SK-N-SH treated with all-trans-retinoic acid at 6 μM for 48 hours (cell line): ENCODE measurements around the gene HMX1.

ENCODE experiments used
- ATAC-seq: fragments of 200-7000 bp; cut with Tn5 transposase; 3 replicates; pipeline ENCODE4 v1.9.1; 2020; ENCODE audit warnings: mild to moderate bottlenecking, moderate library complexity
- ARNTL ChIP-seq: fragments of 450-650 bp; formaldehyde crosslinking; IDR thresholded peaks from 2 replicates; pipeline ENCODE4 v1.5.0; 2020; ENCODE audit warnings: low read depth, mild to moderate bottlenecking, moderate library complexity, borderline replicate concordance
- BACH2 ChIP-seq: fragments of 250-450 bp; sonication (Bioruptor Pico); IDR thresholded peaks from 2 replicates; pipeline ENCODE4 v1.9.0; 2021; ENCODE audit warnings: mild to moderate bottlenecking, borderline replicate concordance
- CSDC2 ChIP-seq: fragments of 250-450 bp; sonication (Bioruptor Pico); IDR thresholded peaks from 2 replicates; pipeline ENCODE4 v1.5.0; 2020; ENCODE audit warnings: mild to moderate bottlenecking, moderate library complexity
- ESRRG ChIP-seq: fragments of 250-450 bp; sonication (Bioruptor Pico); IDR thresholded peaks from 2 replicates; pipeline ENCODE4 v1.6.1; 2021; ENCODE audit warnings: mild to moderate bottlenecking
- GLIS3 ChIP-seq: fragments of 250-450 bp; sonication (Bioruptor Pico); IDR thresholded peaks from 2 replicates; pipeline ENCODE4 v1.5.0; 2020; ENCODE audit warnings: mild to moderate bottlenecking, moderate library complexity
- OSR1 ChIP-seq: fragments of 250-450 bp; sonication (Bioruptor Pico); IDR thresholded peaks from 2 replicates; pipeline ENCODE4 v1.8.0; 2022; ENCODE audit warnings: moderate library complexity, mild to moderate bottlenecking, inconsistent platforms
- PPARA ChIP-seq: fragments of 250-450 bp; sonication (Bioruptor Pico); IDR thresholded peaks from 2 replicates; pipeline ENCODE4 v1.5.0; 2020; ENCODE audit warnings: mild to moderate bottlenecking, borderline replicate concordance
- RARB ChIP-seq: fragments of 250-450 bp; sonication (Bioruptor Pico); IDR thresholded peaks from 2 replicates; pipeline ENCODE4 v1.8.0; 2021; ENCODE audit warnings: mild to moderate bottlenecking, moderate library complexity
- SNAI2 ChIP-seq: fragments of 250-450 bp; sonication (Bioruptor Pico); IDR thresholded peaks from 2 replicates; pipeline ENCODE4 v1.5.0; 2020; ENCODE audit warnings: mild to moderate bottlenecking, moderate library complexity
- TCF4 ChIP-seq: fragments of 250-450 bp; sonication (Bioruptor Pico); IDR thresholded peaks from 2 replicates; pipeline ENCODE4 v1.8.0; 2021; ENCODE audit warnings: mild to moderate bottlenecking, moderate library complexity, borderline replicate concordance
- TOX ChIP-seq: fragments of 250-450 bp; sonication (Bioruptor Pico); IDR thresholded peaks from 2 replicates; pipeline ENCODE4 v1.8.0; 2021; ENCODE audit warnings: mild to moderate bottlenecking, moderate library complexity, borderline replicate concordance
- ZFP3 ChIP-seq: fragments of 250-450 bp; sonication (Bioruptor Pico); IDR thresholded peaks from 2 replicates; pipeline ENCODE4 v1.5.0; 2020; ENCODE audit warnings: mild to moderate bottlenecking, moderate library complexity
- ZFP30 ChIP-seq: fragments of 450-650 bp; formaldehyde crosslinking; IDR thresholded peaks from 2 replicates; pipeline ENCODE4 v1.5.0; 2022; ENCODE audit warnings: mild to moderate bottlenecking, moderate library complexity
- ZNF565 ChIP-seq: fragments of 450-650 bp; formaldehyde crosslinking; conservative IDR thresholded peaks from 2 replicates; pipeline ENCODE4 v1.5.0; 2020; ENCODE audit warnings: low read depth, mild to moderate bottlenecking, moderate library complexity
- ZNF70 ChIP-seq: fragments of 450-650 bp; formaldehyde crosslinking; IDR thresholded peaks from 2 replicates; pipeline ENCODE4 v1.5.0; 2020; ENCODE audit warnings: mild to moderate bottlenecking, moderate library complexity
- TF ChIP-seq, protein P1 (sequence below): fragments of 250-450 bp; sonication (Bioruptor Pico); IDR thresholded peaks from 2 replicates; pipeline ENCODE4 v1.5.1; 2020; ENCODE audit warnings: low read depth, mild to moderate bottlenecking, moderate library complexity
- TF ChIP-seq, protein P2 (sequence below): fragments of 250-450 bp; sonication (Bioruptor Pico); IDR thresholded peaks from 2 replicates; pipeline ENCODE4 v1.8.0; 2021; ENCODE audit warnings: low read depth, mild to moderate bottlenecking, moderate library complexity, borderline replicate concordance
- TF ChIP-seq, protein P3 (sequence below): fragments of 250-450 bp; sonication (Bioruptor Pico); IDR thresholded peaks from 2 replicates; pipeline ENCODE4 v1.5.1; 2021; ENCODE audit warnings: mild to moderate bottlenecking, moderate library complexity
- TF ChIP-seq, protein P4 (sequence below): fragments of 250-450 bp; sonication (Bioruptor Pico); IDR thresholded peaks from 2 replicates; pipeline ENCODE4 v1.8.0; 2020; ENCODE audit warnings: mild to moderate bottlenecking, moderate library complexity, borderline replicate concordance
- TF ChIP-seq, protein P5 (sequence below): fragments of 250-450 bp; sonication (Bioruptor Pico); IDR thresholded peaks from 2 replicates; pipeline ENCODE4 v1.5.0; 2020; ENCODE audit warnings: mild to moderate bottlenecking, moderate library complexity

HMX1 gene

DNA sequence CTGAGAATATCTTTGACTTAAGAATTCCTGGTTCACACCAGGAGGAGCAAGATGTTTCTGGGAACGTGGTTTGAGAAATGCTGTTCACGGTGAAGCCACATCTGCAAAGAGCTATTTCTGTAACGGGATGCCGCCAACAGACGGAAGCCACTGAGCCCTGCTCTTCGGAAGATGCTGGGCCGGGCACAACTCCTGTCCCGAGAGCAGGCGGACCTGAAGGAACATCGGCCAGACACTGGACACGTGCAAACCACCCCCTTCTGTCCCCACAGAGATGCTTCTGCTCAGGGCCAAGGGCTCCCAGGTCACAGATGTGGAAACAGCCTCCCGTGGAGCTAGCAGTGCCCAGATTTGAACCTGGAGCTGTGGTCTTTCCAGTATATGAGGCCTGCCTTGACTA is 24.3 kb downstream of the HMX1 start:
- TF ChIP-seq RARB (CRISPR knock-in tag) = no peak
- no peak for TF ChIP-seq PPARA (CRISPR knock-in tag)
- TF ChIP-seq TCF4 (CRISPR knock-in tag) = no peak
- TF ChIP-seq, protein P1, sequence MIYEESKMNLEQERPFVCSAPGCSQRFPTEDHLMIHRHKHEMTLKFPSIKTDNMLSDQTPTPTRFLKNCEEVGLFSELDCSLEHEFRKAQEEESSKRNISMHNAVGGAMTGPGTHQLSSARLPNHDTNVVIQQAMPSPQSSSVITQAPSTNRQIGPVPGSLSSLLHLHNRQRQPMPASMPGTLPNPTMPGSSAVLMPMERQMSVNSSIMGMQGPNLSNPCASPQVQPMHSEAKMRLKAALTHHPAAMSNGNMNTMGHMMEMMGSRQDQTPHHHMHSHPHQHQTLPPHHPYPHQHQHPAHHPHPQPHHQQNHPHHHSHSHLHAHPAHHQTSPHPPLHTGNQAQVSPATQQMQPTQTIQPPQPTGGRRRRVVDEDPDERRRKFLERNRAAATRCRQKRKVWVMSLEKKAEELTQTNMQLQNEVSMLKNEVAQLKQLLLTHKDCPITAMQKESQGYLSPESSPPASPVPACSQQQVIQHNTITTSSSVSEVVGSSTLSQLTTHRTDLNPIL (CRISPR knock-in tag) = no peak
- no peak for TF ChIP-seq ARNTL (CRISPR knock-in tag)
- ATAC-seq = no peak

DNA sequence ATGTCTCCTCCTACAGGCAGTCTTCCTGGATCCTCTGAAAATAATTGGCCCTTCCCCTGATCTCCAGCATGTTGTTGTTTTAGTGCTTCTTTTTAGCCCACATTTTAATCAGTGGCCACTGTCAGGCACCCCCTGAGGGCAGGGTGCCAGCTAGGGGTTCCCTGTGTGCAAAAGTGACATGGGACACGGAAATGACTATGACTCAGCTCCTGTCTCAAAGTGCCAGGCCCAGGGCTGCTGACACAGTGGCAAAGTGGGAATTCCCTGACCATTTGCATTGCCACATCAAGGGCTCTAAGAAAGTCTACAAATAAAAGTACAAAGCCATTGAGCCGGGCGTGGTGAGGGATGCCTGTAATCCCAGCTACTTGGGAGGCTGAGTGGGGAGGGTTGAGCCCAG is 24.8 kb downstream of the HMX1 start:
- ATAC-seq = no peak
- TF ChIP-seq, protein P2, sequence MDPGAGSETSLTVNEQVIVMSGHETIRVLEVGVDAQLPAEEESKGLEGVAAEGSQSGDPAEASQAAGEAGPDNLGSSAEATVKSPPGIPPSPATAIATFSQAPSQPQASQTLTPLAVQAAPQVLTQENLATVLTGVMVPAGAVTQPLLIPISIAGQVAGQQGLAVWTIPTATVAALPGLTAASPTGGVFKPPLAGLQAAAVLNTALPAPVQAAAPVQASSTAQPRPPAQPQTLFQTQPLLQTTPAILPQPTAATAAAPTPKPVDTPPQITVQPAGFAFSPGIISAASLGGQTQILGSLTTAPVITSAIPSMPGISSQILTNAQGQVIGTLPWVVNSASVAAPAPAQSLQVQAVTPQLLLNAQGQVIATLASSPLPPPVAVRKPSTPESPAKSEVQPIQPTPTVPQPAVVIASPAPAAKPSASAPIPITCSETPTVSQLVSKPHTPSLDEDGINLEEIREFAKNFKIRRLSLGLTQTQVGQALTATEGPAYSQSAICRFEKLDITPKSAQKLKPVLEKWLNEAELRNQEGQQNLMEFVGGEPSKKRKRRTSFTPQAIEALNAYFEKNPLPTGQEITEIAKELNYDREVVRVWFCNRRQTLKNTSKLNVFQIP (CRISPR knock-in tag) = no peak
- TF ChIP-seq SNAI2 (CRISPR knock-in tag) = no peak
- TF ChIP-seq TCF4 (CRISPR knock-in tag) = no peak
- no peak for TF ChIP-seq PPARA (CRISPR knock-in tag)
- TF ChIP-seq GLIS3 (CRISPR knock-in tag) = no peak
- TF ChIP-seq RARB (CRISPR knock-in tag) = no peak
- TF ChIP-seq ESRRG (CRISPR knock-in tag) = no peak
- no peak for TF ChIP-seq BACH2 (CRISPR knock-in tag)
- TF ChIP-seq, protein P3, sequence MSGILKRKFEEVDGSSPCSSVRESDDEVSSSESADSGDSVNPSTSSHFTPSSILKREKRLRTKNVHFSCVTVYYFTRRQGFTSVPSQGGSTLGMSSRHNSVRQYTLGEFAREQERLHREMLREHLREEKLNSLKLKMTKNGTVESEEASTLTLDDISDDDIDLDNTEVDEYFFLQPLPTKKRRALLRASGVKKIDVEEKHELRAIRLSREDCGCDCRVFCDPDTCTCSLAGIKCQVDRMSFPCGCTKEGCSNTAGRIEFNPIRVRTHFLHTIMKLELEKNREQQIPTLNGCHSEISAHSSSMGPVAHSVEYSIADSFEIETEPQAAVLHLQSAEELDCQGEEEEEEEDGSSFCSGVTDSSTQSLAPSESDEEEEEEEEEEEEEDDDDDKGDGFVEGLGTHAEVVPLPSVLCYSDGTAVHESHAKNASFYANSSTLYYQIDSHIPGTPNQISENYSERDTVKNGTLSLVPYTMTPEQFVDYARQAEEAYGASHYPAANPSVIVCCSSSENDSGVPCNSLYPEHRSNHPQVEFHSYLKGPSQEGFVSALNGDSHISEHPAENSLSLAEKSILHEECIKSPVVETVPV = no peak
- no peak for TF ChIP-seq OSR1 (CRISPR knock-in tag)
- TF ChIP-seq, protein P4, sequence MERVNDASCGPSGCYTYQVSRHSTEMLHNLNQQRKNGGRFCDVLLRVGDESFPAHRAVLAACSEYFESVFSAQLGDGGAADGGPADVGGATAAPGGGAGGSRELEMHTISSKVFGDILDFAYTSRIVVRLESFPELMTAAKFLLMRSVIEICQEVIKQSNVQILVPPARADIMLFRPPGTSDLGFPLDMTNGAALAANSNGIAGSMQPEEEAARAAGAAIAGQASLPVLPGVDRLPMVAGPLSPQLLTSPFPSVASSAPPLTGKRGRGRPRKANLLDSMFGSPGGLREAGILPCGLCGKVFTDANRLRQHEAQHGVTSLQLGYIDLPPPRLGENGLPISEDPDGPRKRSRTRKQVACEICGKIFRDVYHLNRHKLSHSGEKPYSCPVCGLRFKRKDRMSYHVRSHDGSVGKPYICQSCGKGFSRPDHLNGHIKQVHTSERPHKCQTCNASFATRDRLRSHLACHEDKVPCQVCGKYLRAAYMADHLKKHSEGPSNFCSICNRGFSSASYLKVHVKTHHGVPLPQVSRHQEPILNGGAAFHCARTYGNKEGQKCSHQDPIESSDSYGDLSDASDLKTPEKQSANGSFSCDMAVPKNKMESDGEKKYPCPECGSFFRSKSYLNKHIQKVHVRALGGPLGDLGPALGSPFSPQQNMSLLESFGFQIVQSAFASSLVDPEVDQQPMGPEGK (CRISPR knock-in tag) = no peak
- no peak for TF ChIP-seq ZFP30 (CRISPR knock-in tag)
- no peak for TF ChIP-seq ZFP3

DNA sequence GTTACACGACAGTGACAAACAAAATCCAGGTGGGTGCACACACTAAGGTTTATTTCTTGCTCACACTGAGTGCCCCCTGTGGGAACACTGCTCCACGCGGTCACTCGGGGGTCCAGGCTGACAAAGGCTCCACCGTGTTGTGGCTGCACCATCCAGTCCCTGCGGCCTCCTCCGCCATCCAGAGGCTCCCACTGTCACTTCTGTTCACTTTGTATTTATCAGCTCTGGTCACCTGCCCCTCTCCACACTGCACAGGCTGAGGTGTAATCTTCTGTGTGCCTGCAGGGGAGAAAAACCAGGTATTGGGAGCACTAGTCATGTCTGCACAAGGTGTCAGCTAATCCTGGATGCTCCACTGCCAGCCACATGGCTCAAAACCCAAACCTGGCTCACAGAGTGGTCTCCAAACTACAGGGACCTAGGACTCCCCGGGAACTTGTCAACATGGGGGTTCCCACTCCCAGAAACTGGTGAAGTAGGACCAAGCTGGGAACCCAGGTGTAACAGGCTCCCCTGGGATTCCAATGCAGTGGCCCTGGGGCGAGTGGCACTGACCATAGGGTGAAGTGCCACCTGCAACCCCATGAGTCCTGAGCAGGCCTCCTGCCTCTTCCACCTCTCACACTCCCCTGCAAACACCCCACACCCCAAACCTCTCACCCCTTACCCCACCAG is 25.5 kb downstream of the HMX1 start:
- ATAC-seq = no peak
- no peak for TF ChIP-seq TOX (CRISPR knock-in tag)
- TF ChIP-seq ARNTL (CRISPR knock-in tag) = no peak
- no peak for TF ChIP-seq ZNF565 (CRISPR knock-in tag)
- TF ChIP-seq CSDC2 (CRISPR knock-in tag) = no peak
- TF ChIP-seq, protein P3 = no peak
- TF ChIP-seq, protein P4 (CRISPR knock-in tag) = no peak
- TF ChIP-seq, protein P5, sequence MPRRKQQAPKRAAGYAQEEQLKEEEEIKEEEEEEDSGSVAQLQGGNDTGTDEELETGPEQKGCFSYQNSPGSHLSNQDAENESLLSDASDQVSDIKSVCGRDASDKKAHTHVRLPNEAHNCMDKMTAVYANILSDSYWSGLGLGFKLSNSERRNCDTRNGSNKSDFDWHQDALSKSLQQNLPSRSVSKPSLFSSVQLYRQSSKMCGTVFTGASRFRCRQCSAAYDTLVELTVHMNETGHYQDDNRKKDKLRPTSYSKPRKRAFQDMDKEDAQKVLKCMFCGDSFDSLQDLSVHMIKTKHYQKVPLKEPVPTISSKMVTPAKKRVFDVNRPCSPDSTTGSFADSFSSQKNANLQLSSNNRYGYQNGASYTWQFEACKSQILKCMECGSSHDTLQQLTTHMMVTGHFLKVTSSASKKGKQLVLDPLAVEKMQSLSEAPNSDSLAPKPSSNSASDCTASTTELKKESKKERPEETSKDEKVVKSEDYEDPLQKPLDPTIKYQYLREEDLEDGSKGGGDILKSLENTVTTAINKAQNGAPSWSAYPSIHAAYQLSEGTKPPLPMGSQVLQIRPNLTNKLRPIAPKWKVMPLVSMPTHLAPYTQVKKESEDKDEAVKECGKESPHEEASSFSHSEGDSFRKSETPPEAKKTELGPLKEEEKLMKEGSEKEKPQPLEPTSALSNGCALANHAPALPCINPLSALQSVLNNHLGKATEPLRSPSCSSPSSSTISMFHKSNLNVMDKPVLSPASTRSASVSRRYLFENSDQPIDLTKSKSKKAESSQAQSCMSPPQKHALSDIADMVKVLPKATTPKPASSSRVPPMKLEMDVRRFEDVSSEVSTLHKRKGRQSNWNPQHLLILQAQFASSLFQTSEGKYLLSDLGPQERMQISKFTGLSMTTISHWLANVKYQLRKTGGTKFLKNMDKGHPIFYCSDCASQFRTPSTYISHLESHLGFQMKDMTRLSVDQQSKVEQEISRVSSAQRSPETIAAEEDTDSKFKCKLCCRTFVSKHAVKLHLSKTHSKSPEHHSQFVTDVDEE (CRISPR knock-in tag) = no peak
- TF ChIP-seq, protein P1 (CRISPR knock-in tag) = no peak
- TF ChIP-seq ZNF70 (CRISPR knock-in tag) = no peak
- TF ChIP-seq, protein P2 (CRISPR knock-in tag) = no peak
